Measurements from ENCODE around the gene TTYH2.
A peak's percentile ranks its signal among the peaks of the same experiment; 100 is the strongest.
"Not testable (repeated sequence)": the region's sequence is repeated elsewhere in the genome, so short reads cannot be mapped to it uniquely, and the experiment has no call there.

The TTYH2 gene

DNA sequence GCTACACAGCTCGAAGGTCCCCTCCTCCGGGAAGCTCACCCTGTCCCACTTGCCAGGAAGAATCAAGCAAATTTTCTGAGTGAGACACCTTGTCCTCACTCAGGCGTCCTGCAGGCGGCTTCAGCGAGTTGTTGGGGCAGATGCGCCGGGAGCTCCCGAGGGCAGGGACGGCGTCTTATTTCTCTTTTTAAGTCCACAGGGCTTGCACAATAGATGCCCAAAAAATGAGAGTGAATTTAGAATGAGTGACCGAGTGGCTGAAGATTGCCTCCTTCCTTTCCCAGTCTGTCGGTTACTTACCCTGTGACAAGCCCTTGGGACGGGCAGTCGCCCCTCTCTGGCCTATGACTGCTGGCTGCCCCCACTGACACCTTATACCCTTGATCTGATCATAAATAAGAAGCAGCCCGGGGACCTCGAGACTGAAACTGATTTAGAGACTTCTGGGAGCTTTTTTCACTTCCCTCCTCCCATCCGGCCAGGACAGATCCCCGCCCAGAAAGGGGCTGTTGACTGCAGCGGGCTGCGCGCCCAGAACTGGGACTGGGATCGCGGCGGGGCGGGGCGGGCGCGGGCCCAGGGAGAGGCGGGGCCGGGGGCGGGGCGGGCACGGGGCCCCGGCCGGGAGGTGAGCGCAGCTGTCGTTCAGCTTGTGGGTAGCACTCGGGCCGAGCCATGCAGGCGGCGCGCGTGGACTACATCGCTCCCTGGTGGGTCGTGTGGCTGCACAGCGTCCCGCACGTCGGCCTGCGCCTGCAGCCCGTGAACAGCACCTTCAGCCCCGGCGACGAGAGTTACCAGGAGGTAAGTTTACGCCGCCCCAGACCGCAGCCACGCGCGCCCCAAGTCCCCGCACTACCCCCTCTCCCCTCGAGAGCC lies at the start of gene TTYH2:
TSS of gene TTYH2 (plus strand) at position 659 of the 879 bp plus-strand sequence. CDS start at position 676, 17 bp downstream.
- peak; percentile 74 to 83 for DNase-seq

GRCh38 chr17:74163836-74164235 lies 49.5 kb upstream of the TTYH2 start:
- DNase-seq = no peak

GRCh38 chr17:74164446-74165045 lies 48.8 kb upstream of the TTYH2 start:
- no peak for DNase-seq

- no peak for DNase-seq
Measured at GRCh38 chr17:74165797-74166365, 47.5 kb upstream of the TTYH2 start.

GRCh38 chr17:74170924-74171323 lies 42.4 kb upstream of the TTYH2 start:
- DNase-seq = no peak

DNA sequence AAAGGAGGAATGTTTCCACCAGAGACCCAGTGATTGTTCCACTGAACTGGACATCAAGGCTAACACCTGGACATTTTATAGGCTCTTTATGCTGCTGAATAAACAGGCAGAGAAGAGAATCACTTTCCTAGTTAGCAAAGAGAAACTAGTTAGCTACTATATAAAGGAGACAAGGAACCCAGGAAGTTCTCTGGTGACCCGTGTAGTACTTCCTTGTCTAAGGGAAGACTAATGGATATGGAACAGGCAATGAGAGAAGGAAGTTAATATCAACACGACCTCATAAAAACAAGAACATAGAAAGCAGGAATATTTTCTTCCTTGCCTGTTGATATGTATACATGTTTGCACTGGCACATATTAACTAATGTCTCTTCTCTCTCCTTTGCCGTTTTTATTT lies 40.7 kb upstream of the TTYH2 start:
- DNase-seq = no peak

GRCh38 chr17:74176546-74177001 lies 36.8 kb upstream of the TTYH2 start:
- peak in 1 of 2 donors; percentile 33 for DNase-seq

DNA sequence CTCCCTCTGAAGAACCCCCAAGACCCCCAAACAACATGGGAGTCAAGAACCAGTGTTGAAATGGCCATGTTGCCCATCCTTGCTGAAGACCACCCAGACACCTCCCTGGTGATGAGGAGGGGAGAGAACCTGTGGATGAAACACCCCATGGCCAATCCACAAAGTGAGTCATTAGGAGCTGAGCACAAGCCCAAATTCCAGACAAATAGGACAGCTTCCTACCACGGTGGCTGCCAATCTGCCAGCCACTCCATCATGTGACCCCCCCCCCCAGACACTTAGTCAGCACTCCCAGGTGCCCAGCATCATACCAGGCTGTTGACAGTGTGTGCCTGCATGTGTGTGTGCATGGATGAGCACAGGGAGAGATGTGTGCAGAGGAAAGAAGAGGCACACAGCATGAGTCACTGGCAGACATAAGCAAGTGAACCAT lies 36.3 kb upstream of the TTYH2 start:
- DNase-seq = no peak

DNA sequence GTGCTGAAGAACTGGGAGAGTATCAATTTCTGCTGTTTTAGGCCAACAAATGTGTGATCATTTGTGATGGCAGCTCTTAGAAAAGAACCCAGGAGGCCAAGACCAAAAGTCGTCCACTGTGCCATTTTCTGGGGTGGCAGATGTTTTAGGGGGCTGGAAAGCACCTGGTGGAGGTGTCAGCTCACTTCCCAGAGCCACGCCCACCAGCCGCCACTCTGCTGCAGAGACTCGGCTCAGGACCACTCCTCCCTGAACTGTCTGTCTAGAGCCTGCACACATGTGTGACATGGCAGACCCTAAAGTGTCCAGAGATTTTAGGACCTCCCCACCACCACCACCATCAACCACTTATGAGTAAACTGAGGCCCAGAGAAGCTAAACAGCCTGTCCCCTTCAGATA lies 33.8 kb upstream of the TTYH2 start:
- no peak for DNase-seq

DNA sequence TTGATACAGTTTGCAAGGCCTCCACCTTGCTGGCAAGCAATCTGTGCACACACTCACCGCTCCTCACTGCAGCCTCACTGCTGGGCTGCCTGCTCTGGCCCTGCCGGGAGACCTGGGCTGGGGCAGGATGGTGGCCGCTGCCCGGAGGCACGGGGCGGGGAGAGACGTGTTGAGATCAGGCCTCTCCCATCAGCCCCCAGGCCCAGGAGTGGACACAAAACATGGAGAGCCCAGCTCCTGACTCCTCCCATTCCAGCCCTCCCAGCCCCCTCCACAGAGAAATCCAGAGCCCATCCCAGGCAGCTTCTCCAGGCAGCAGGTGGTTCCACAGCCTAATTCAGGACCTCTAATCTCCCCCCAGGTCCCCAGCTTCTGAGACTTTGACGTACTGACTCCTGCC lies 33.0 kb upstream of the TTYH2 start:
- no peak for DNase-seq

- DNase-seq = no peak
Measured at GRCh38 chr17:74181341-74181740, 32.0 kb upstream of the TTYH2 start.

GRCh38 chr17:74182041-74182723 lies 31.2 kb upstream of the TTYH2 start:
- DNase-seq = no peak

DNA sequence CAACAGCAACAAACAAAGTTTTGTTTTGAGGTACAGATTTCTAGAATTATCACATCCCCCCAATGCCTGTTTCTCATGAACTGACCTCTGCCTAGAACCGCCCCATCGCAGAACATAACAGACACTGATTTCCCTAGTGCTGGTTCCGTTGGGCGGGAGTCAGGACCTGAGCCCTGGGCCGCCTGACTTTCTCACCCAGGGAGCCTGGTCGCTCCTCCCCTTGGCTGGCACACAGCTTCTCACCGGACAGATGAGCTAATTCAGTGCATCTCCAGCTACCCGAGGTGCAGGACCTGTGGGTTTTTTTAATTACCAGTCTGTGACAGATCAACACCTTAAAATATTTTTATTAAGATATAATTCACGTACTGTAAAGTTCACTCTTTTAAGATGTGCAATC lies 30.0 kb upstream of the TTYH2 start:
- DNase-seq = no peak

DNA sequence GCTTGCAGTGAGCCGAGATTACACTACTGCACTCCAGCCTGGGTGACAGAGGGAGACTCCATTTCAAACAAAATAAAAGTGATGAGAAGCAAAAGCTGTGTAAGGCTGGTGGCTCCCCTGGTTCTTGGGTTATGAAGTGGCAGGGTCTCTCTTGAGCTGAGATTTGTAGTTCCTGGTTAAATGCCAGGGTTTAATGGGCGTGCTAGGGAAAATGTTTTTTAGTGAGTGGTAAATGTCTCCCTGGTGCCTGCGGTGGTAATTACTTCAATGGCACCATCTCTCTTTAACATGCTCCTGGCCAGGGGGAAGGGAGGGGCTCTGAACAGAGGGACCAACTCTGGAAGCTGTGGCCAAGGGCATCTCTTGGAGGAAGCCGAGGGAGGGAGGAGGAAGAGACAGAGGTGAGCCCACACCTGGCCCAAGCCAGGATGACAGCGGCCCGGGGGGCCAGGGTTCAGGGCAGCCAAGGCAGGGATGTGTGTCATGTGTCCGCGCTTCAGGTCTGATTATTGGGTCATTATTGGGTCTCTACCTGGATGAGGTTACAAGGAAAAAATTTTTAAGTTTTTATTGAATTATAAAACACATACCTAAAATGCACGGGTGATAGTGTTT lies 27.7 kb upstream of the TTYH2 start:
- no peak for DNase-seq

DNA sequence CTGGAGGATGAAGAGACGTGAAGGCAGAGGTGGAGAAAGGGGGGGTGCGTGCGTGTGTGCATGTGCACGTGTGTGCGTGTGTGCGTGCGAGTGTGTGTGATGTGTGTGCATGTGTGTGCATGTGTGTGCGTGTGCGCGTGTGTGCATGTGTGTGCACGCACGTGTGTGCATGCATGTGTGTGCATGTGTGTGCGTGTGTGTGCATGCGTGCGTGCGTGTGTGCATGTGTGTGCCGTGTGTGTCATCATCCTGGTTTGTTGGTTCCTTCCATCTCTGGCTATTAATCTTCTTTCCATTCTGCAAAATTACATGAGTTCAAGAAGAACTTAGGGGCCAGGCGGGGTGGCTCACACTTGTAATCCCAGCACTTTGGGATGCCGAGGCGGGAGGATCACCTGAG lies 26.9 kb upstream of the TTYH2 start:
- no peak for DNase-seq

- DNase-seq = no peak
Measured at GRCh38 chr17:74187761-74188160, 25.6 kb upstream of the TTYH2 start.

DNA sequence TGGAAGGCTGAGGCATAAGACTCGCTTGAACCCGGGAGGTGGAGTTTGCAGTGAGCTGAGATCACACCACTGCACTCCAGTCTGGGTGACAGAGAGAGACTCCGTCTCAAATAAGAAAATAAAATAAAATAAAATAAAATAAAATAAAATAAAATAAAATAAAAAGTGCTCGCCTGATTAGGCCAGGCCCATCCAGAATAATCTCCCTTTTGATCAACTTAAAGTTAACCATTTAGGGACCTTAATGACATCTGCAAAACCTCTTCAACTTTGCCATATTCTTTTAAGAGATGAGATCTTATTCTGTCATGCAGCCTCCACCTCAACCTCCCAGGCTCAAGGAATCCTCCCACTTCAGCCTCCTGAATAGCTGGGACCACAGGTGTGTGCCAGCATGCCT lies 24.7 kb upstream of the TTYH2 start:
- DNase-seq = not testable (repeated sequence)

DNA sequence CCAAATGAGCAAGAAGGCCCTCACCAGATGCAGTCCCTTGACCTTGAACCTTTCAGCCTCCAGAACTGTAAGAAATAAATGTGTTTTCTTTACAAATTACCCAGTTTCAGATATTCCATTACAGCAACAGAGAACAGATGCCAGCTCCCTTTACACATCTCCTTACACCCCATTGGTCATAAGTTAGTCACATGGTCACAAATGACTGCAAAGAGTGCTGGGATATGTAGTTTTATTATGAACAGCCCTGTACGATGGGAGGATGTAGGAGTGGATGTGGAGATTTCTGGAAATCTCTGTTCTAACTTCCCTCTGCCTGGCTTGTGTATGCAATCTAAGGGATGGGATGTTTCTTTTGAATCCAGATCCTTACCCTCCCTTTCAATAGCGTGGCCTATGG lies 23.2 kb upstream of the TTYH2 start:
- peak in 1 of 2 donors; percentile 50 for DNase-seq

DNA sequence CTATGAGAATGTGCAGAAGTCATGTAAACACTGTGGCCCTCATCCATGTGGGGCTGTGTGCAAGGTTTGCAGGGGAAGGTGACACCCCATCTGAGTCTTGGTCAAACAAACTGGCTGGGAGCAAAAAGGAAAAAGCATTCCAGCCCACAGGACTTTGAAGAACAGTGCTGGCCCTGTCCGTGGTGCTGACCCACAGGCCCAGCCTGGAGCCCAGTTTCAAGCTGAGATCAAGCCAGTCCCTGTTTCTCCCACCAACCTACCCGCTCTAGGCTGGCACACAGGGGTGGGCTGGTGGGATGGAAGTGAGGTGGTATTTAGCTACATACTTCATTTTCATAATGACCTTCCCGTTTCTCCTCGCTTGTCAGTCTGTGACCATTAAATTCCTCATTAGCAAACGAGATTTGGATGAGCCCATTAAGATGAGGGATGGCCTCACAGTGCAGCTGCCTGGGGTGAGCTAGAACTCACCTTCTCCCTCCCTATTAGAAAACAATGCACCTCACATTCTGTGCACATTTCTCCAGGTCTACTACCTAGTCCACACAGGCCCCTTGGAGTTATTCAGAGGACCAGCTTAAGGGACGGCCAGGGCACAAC lies 22.5 kb upstream of the TTYH2 start:
- no peak for DNase-seq

DNA sequence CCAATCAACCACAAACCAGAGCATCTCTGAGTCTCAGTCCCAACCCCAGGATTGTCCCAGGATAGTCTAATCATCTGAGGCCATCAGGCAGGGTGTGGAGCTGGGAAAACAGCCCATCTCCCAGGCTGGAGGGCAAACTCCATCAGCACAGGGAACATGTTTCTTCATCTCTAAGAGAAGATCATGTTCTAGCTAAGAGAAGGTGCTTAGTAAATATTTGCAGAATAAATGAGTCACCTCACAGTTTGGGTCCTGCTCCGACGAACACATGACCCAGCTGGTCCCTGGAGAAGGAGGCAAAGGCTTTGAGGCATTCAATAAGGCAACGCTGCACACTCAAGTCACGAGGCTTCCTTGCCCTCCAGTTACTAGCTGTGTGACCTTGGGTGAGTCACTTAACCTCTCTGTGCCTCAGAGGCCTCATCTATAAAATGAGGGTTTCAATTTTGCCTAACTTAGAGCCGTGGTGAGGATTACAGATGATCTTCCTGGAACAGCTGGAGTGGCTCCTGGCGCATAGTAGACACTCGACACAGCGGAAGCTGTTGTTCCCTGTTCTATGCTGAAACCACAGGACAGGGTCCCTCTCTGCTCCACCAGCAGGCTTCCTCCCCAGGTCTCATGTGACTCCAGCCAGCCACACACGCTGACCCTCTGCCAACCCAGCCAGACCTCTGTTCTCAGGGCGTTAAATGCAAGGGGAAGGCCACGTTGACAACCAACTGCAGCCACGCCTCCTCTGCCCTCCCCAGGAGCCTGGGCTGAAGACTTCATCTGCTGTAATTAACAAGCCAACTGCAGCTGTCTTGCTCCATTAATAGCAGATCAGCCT lies 20.2 kb upstream of the TTYH2 start:
- peak in 1 of 2 donors; percentile 55 for DNase-seq

DNA sequence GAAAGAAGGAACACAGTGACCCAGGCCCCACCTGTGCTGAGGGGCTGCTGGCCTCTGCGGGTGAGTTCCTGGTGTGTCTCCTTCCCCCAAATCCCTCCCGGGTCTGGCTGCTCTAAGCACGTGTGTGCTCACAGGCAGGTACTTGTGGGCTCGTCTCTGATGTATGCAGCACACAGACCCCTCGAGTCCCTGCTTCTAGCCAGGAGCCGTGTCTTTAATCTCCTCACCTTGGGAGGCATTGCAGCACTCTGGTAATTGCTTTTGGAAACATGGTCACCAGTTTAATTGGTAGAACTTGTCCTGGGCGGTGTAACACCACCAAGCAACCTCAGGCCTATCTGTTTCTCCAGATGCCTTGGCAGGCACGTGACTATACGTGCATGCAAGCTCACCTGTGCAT lies 18.7 kb upstream of the TTYH2 start:
- no peak for DNase-seq

All from CD4-positive, alpha-beta T cell treated with Interferon alpha-2 for 1 hour (primary cell).